ENCODE data around the gene TCAP. TPM values are rescaled to one million over a fixed set of nuclear protein-coding genes. Genes with fewer than 3 reads are reported as not detected.

The TCAP gene
- total RNA-seq, 1 donor from 2014 or later = 2.7 TPM

GRCh38 chr17:39672522-39673334 lies 7.6 kb downstream of the TCAP start:
- H3K27me3 Mint-ChIP-seq = peaks cover 29% of the 10 kb centered on the region
- no peaks in the 10 kb centered on the region for H3K9me3 Mint-ChIP-seq (ENCODE audit: low read depth)
- TF ChIP-seq CTCF (IDR thresholded peaks at IDR 0.05; ENCODE audit: unreplicated experiment) = no peak
- no peak for DNase-seq (ENCODE audit: low spot score, unreplicated experiment)
- peaks cover 1% of the 10 kb centered on the region for H3K36me3 Mint-ChIP-seq (ENCODE audit: insufficient read depth)
- H3K4me1 Mint-ChIP-seq (ENCODE audit: low read depth) = peaks cover 6% of the 10 kb centered on the region
- H3K4me3 Mint-ChIP-seq (ENCODE audit: low read depth) = no peak overlapping the region
- H3K27ac Mint-ChIP-seq = no peak overlapping the region

- DNase-seq (ENCODE audit: low spot score, unreplicated experiment) = no peak
- TF ChIP-seq CTCF (IDR thresholded peaks at IDR 0.05; ENCODE audit: unreplicated experiment) = no peak
- H3K27me3 Mint-ChIP-seq = peaks cover 27% of the 10 kb centered on the region
- H3K36me3 Mint-ChIP-seq (ENCODE audit: insufficient read depth) = peaks cover 1% of the 10 kb centered on the region
- H3K9me3 Mint-ChIP-seq (ENCODE audit: low read depth) = no peaks in the 10 kb centered on the region
- H3K4me1 Mint-ChIP-seq (ENCODE audit: low read depth) = peaks cover 6% of the 10 kb centered on the region
- H3K4me3 Mint-ChIP-seq (ENCODE audit: low read depth) = no peak overlapping the region
- H3K27ac Mint-ChIP-seq = no peak overlapping the region
Measured at GRCh38 chr17:39673335-39674081, 8.4 kb downstream of the TCAP start.

DNA sequence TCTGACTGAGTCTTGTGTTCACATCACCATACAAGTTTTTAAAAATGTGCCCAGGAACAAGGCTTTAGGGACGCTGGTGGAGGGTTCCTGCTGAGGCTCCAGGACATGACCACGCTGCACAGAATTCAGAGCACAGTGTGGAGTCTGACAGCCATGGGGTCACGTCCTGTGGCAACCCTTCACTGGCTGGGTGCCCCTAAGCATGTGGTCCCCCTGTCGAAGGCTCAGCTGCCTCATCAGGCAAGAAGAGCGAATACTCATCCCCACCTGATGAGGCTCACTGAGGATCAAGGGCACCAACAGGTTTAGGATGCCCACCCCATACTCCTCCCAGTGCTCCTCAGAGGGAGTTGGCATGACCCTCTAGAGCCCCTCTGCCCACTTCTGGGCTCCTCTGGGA lies 9.0 kb downstream of the TCAP start:
- DNase-seq (ENCODE audit: low spot score, unreplicated experiment) = no peak
- TF ChIP-seq CTCF (IDR thresholded peaks at IDR 0.05; ENCODE audit: unreplicated experiment) = no peak
- Mint-ChIP-seq H3K36me3 (ENCODE audit: insufficient read depth) (peaks cover 1% of the 10 kb centered on the region), H3K4me1 (ENCODE audit: low read depth) (peaks cover 8% of the 10 kb centered on the region), H3K4me3 (ENCODE audit: low read depth) (no peak overlapping the region), H3K27ac (no peak overlapping the region), H3K27me3 (peaks cover 21% of the 10 kb centered on the region), H3K9me3 (ENCODE audit: low read depth) (no peaks in the 10 kb centered on the region)

DNA sequence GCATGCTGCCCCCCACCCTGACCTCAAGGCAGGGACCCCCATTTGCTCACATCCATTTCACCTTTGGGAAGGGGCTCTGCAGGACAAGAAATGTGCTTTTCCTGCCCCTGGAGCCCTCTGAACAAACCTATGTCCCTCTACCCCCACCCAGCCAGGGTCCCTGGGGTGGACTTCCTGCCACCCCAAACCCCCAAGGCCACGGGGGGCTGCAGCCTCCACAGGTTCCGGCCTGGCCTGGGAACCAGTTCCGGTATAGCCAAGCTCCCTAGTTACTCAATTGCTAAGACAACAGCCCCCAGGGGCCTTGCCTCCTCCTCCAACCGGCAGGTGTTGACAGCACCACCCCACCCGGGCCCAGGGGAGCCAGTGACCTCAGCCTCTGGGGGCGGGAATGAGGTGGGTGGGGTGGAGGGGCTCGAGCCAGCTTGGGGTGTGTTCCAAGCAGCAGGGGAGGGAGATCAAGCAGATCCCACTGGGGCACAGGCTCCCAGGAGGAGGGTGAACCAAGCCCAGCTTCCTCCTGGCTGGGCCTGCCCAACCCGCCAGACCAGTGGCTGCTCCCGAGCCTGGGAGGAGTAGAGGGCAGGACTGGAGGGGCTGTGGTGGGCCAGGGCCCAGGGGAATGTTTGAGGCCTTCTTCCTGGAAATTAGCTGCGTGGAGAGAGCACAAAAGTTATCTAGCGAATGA lies 9.7 kb downstream of the TCAP start:
- DNase-seq (ENCODE audit: low spot score, unreplicated experiment) = no peak
- peaks cover 2% of the 10 kb centered on the region for H3K36me3 Mint-ChIP-seq (ENCODE audit: insufficient read depth)

More for the DNA sequence above, 9.7 kb downstream of the TCAP start:
- H3K27ac Mint-ChIP-seq = peak overlapping the region; percentile 84
- peaks cover 17% of the 10 kb centered on the region for H3K27me3 Mint-ChIP-seq
- peaks cover 8% of the 10 kb centered on the region for H3K4me1 Mint-ChIP-seq (ENCODE audit: low read depth)
- TF ChIP-seq CTCF (IDR thresholded peaks at IDR 0.05; ENCODE audit: unreplicated experiment) = no peak
- no peaks in the 10 kb centered on the region for H3K9me3 Mint-ChIP-seq (ENCODE audit: low read depth)
- H3K4me3 Mint-ChIP-seq (ENCODE audit: low read depth) = no peak overlapping the region
